ENCODE results near the gene ISYNA1. TPM values are rescaled to one million over a fixed set of nuclear protein-coding genes. Genes with fewer than 3 reads are reported as not detected.

Gene ISYNA1
- total RNA-seq, 1 donor from 2014 or later: 68.5 TPM

GRCh38 chr19:18417250-18418028 is 20.5 kb downstream of the ISYNA1 start:
- Mint-ChIP-seq H3K4me1 (ENCODE audit: unreplicated experiment) (peaks cover 14% of the 10 kb centered on the region), H3K27ac (ENCODE audit: unreplicated experiment) (peak overlapping the region; percentile 94), H3K9me3 (ENCODE audit: unreplicated experiment) (no peaks in the 10 kb centered on the region), H3K36me3 (ENCODE audit: low read depth, unreplicated experiment) (no peaks in the 10 kb centered on the region), H3K4me3 (ENCODE audit: unreplicated experiment) (peak overlapping the region; percentile 78), H3K27me3 (ENCODE audit: unreplicated experiment) (peaks cover 27% of the 10 kb centered on the region)
- peak; percentile 92 for DNase-seq (ENCODE audit: low spot score)
- no peak for TF ChIP-seq CTCF (IDR thresholded peaks at IDR 0.05; ENCODE audit: unreplicated experiment)

GRCh38 chr19:18416778-18417249 is 21.1 kb downstream of the ISYNA1 start:
- H3K36me3 Mint-ChIP-seq (ENCODE audit: low read depth, unreplicated experiment): no peaks in the 10 kb centered on the region
- no peak for TF ChIP-seq CTCF (IDR thresholded peaks at IDR 0.05; ENCODE audit: unreplicated experiment)
- peak overlapping the region; percentile 78 for H3K4me3 Mint-ChIP-seq (ENCODE audit: unreplicated experiment)
- peaks cover 23% of the 10 kb centered on the region for H3K27me3 Mint-ChIP-seq (ENCODE audit: unreplicated experiment)
- H3K27ac Mint-ChIP-seq (ENCODE audit: unreplicated experiment): peak overlapping the region; percentile 94
- H3K4me1 Mint-ChIP-seq (ENCODE audit: unreplicated experiment): peaks cover 14% of the 10 kb centered on the region
- no peaks in the 10 kb centered on the region for H3K9me3 Mint-ChIP-seq (ENCODE audit: unreplicated experiment)
- peak; percentile 90 for DNase-seq (ENCODE audit: low spot score)

GRCh38 chr19:18415178-18415867 is 22.6 kb downstream of the ISYNA1 start:
- no peak for TF ChIP-seq CTCF (IDR thresholded peaks at IDR 0.05; ENCODE audit: unreplicated experiment)

GRCh38 chr19:18414504-18415177 is 23.3 kb downstream of the ISYNA1 start:
- H3K4me1 Mint-ChIP-seq (ENCODE audit: unreplicated experiment): peaks cover 14% of the 10 kb centered on the region
- no peak overlapping the region for H3K27ac Mint-ChIP-seq (ENCODE audit: unreplicated experiment)
- no peak for TF ChIP-seq CTCF (IDR thresholded peaks at IDR 0.05; ENCODE audit: unreplicated experiment)
- H3K9me3 Mint-ChIP-seq (ENCODE audit: unreplicated experiment): no peaks in the 10 kb centered on the region
- DNase-seq (ENCODE audit: low spot score): no peak
- peaks cover 16% of the 10 kb centered on the region for H3K27me3 Mint-ChIP-seq (ENCODE audit: unreplicated experiment)
- no peak overlapping the region for H3K4me3 Mint-ChIP-seq (ENCODE audit: unreplicated experiment)
- H3K36me3 Mint-ChIP-seq (ENCODE audit: low read depth, unreplicated experiment): no peaks in the 10 kb centered on the region

More at GRCh38 chr19:18415178-18415867, 22.6 kb downstream of the ISYNA1 start:
- no peaks in the 10 kb centered on the region for H3K36me3 Mint-ChIP-seq (ENCODE audit: low read depth, unreplicated experiment)
- H3K9me3 Mint-ChIP-seq (ENCODE audit: unreplicated experiment): no peaks in the 10 kb centered on the region
- peaks cover 14% of the 10 kb centered on the region for H3K4me1 Mint-ChIP-seq (ENCODE audit: unreplicated experiment)
- H3K27me3 Mint-ChIP-seq (ENCODE audit: unreplicated experiment): peaks cover 19% of the 10 kb centered on the region
- no peak overlapping the region for H3K4me3 Mint-ChIP-seq (ENCODE audit: unreplicated experiment)
- H3K27ac Mint-ChIP-seq (ENCODE audit: unreplicated experiment): no peak overlapping the region
- no peak for DNase-seq (ENCODE audit: low spot score)

Measured in endothelial cell (in vitro differentiated cells).